Heart left ventricle (tissue), 13 donors: ENCODE data around the gene PPM1F.

Experiments used
- POLR2A ChIP-seq, 2 donors: fragments of 450-650 bp; IDR thresholded peaks; one replicate each; pipeline ENCODE4 v1.6.1; 2017; ENCODE audit warnings: antibody characterized with exemption in 2 of 2, mild to moderate bottlenecking in 2 of 2, moderate library complexity in 2 of 2
- TF ChIP-seq, protein P1 (sequence below), 12 donors: fragments of 200-600 bp; sonication (generic) in 4 of 12; IDR thresholded peaks; one replicate each; pipeline versions ENCODE4 v1.5.0 to v1.8.0; 2018 to 2022; ENCODE audit warnings: antibody characterized with exemption in 12 of 12, mild to moderate bottlenecking in 5 of 12
- donor health status: ischemic (EF 13 %, LVEDD 7.1; RV severe dilation, severe dysfunction).
- donor health status: DM: no; HTN: yes; CAD: no.
- donor health status: DM: no; HTN: no; CAD: no.
- donor health status: ischemic (EF 25% LVEDD 6.9; RV normal size, moderate dysfunction).
- donor health status: ischemic (EF 25% LVEDD 5.7; RV mildly dilated, moderate dysfunction).
- donor health status: ischemic (EF 35%, LVEDD 5.7; RV mildly dilated, moderate dysfunction).
- donor health status: nonischemic (EF 11% LVEDD 7.7; RV severe dilation, severe dysfunction).
- donor health status: DM: yes; HTN: yes; CAD: no.
- donor health status: PGD.
- donor health status: ischemic (EF 29% LVEDD 5.4; RV normal size, mild dysfunction).
- donor health status: nonischemic (EF 23%, LVEDD 6.1; RV moderate dilation, normal function).

DNA sequence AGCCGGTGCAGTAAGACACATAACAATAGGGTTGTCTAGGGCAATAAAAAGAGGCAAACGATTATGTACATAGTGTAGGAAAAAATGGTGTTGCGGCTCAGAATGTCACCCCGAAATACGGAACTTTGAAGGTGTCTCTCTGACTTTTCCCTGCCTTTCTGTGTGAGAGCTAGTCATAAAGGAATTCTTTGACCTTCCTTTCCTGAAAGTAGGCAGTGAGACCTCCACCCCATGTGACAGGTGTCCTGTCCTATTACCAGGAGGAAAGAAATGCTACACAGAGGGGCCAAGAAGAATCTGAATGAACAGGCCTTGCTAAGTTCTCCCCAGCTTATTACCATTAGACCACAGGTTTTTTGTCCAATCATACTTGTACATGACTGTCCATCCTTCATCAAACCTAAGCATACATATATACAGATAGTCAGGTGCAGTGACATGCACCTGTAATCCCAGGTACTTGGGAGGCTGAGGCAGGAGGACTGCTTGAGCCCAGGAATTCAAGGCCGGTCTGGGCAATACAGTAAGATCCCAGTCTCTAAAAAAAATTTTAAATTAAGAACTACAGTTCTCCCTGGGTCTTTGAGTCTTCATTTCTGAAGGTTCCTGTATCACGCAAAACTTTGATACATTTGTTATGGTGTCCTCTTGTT is 46.1 kb upstream of the PPM1F start:
- TF ChIP-seq POLR2A (IDR thresholded peaks at IDR 0.05), result no peak
- TF ChIP-seq, protein P1, sequence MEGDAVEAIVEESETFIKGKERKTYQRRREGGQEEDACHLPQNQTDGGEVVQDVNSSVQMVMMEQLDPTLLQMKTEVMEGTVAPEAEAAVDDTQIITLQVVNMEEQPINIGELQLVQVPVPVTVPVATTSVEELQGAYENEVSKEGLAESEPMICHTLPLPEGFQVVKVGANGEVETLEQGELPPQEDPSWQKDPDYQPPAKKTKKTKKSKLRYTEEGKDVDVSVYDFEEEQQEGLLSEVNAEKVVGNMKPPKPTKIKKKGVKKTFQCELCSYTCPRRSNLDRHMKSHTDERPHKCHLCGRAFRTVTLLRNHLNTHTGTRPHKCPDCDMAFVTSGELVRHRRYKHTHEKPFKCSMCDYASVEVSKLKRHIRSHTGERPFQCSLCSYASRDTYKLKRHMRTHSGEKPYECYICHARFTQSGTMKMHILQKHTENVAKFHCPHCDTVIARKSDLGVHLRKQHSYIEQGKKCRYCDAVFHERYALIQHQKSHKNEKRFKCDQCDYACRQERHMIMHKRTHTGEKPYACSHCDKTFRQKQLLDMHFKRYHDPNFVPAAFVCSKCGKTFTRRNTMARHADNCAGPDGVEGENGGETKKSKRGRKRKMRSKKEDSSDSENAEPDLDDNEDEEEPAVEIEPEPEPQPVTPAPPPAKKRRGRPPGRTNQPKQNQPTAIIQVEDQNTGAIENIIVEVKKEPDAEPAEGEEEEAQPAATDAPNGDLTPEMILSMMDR (IDR thresholded peaks at IDR 0.05), result no peak
